ENCODE data around the gene MLC1.

Gene MLC1

DNA sequence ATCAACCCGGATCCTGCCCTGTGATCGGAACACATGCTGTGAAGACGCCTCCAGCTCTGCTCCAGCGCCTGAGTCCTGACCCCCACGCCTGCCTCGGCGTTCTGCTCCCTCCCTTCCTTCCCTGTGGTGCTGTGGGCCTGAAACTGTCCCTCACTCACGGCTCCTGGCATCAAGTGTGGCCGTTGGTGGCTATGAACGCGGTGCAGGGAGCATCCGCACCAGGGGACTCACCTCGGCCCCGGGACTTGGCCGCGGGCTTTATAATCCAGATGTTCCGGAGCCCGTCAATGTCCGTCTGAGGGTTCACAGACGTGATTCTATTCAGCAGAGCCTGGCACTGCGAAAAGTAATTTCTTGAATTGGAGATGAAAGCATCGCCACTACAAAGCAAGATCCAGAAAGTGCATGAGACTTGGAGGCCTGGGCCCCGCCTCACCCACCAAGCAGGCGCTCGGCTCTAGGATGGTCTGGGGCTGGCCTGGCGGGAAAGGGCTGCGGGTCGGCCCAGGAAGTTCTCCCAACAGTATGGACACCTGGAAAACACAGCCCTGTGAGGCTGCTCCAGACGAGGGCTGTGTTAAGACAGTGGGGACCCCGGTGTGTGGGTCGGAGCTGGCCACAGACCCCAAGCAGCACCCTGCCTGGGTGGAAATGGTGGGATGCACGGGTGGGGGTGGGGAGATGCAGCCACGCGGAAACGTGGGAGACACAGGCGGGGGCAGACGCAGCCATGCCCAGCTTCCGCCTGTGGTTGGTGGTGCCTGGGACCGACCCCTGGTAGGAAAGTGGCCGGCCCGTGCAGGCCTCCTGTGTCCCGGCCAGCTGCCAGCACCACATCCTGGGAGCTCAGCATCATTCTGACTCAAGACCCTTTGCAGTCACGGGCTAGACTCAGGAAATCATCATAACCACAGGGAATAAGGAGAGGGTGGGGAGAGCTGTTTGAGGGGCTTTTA lies 50.8 kb downstream of the MLC1 start:
- H3K27ac ChIP-seq: no peak overlapping the region
- TF ChIP-seq, protein P1, sequence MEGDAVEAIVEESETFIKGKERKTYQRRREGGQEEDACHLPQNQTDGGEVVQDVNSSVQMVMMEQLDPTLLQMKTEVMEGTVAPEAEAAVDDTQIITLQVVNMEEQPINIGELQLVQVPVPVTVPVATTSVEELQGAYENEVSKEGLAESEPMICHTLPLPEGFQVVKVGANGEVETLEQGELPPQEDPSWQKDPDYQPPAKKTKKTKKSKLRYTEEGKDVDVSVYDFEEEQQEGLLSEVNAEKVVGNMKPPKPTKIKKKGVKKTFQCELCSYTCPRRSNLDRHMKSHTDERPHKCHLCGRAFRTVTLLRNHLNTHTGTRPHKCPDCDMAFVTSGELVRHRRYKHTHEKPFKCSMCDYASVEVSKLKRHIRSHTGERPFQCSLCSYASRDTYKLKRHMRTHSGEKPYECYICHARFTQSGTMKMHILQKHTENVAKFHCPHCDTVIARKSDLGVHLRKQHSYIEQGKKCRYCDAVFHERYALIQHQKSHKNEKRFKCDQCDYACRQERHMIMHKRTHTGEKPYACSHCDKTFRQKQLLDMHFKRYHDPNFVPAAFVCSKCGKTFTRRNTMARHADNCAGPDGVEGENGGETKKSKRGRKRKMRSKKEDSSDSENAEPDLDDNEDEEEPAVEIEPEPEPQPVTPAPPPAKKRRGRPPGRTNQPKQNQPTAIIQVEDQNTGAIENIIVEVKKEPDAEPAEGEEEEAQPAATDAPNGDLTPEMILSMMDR (IDR thresholded peaks at IDR 0.05; ENCODE audit: low read depth, low read length, missing control alignments): no peak
- peaks cover 4% of the 10 kb centered on the region for H3K27me3 ChIP-seq (replicated peaks)
- no peak overlapping the region for H3K4me3 ChIP-seq (ENCODE audit: low read depth, low read length)
- no peaks in the 10 kb centered on the region for H3K36me3 ChIP-seq (replicated peaks)
- DNase-seq: no peak
- in situ Hi-C loops (cut with HindIII; ENCODE audit: low pct_ligation_motif_present, low sequenced_read_pairs): no loop called here

DNA sequence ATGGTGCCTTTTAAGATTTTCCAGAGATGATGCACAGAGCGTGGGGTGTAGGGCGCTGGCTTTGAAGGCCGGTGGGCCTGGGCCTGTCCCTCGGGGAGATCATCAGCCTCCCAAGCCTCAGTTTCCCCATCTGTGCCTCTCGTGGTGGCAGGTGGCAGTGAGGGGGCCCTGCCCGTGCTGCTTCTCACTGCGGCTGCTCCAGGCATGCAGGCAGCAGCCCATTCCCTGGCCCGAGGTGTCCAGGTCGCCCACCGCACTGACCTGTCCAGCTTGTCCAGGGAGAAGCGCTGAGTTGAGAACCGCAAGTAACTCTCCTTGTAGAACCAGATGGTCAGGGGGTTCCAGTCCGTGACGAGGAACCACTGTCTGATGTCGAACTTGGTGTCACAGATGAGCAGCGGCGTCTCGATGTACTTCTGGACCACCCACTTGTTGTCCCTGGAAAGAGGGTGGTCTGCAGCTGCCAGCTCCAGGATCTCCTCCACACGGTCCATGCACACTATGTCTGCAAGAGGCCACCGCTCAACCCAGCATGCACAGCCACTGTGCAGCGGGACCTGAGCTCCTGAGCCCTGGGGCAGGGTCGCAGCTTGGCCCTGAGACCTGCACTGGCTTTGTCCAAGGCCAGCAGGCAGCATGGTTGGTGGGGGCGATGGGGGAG lies 52.2 kb downstream of the MLC1 start:
- Histone ChIP-seq H3K27ac (no peak overlapping the region), H3K36me3 (replicated peaks) (no peaks in the 10 kb centered on the region), H3K27me3 (replicated peaks) (peaks cover 4% of the 10 kb centered on the region), H3K4me3 (ENCODE audit: low read depth, low read length) (no peak overlapping the region)
- TF ChIP-seq, protein P1 (IDR thresholded peaks at IDR 0.05; ENCODE audit: low read depth, low read length, missing control alignments): no peak
- no peak for DNase-seq
- in situ Hi-C loops (cut with HindIII; ENCODE audit: low pct_ligation_motif_present, low sequenced_read_pairs): no loop called here

DNA sequence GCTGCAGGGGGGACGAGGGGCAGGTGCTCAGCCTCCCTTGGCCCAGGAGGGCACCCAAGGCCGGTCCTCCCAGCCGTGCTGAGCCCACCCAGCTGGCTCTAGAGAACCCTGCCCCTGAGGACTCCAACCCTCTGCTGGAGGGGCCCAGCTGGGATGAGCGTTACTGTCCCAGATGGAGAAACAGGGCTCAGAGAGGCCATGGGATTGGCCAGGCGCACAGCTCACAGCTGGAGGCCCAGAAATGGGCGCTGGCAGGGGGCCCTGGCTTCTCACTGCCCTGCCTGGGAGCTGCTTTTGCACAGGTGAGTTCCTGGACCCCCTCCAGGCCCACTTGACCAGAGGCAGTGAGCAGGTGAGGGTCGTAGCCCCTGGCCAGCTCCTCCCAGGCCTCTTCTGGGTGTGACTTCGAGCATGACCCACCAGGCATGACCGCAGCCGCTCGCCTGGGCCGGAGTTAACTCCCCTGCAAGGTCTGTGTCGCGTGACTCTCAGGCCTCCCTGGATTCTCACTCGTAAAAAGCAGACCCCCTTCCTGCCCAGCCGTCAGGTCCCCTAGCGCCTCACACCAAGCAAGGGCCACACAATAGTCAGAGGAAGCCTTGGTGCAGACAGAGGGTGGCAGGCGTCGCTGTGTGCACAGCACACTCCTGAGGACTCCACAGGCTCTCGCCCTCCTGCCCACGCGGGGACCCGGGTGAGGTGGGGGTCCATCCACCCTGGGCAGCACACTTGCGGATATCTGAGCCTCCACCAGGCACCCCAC lies 52.9 kb downstream of the MLC1 start:
- Histone ChIP-seq H3K36me3 (replicated peaks) (no peaks in the 10 kb centered on the region), H3K4me3 (ENCODE audit: low read depth, low read length) (no peak overlapping the region), H3K27me3 (replicated peaks) (peaks cover 4% of the 10 kb centered on the region), H3K27ac (no peak overlapping the region)
- no peak for DNase-seq
- in situ Hi-C loops (cut with HindIII; ENCODE audit: low pct_ligation_motif_present, low sequenced_read_pairs): no loop called here
- TF ChIP-seq, protein P1 (IDR thresholded peaks at IDR 0.05; ENCODE audit: low read depth, low read length, missing control alignments): no peak

DNA sequence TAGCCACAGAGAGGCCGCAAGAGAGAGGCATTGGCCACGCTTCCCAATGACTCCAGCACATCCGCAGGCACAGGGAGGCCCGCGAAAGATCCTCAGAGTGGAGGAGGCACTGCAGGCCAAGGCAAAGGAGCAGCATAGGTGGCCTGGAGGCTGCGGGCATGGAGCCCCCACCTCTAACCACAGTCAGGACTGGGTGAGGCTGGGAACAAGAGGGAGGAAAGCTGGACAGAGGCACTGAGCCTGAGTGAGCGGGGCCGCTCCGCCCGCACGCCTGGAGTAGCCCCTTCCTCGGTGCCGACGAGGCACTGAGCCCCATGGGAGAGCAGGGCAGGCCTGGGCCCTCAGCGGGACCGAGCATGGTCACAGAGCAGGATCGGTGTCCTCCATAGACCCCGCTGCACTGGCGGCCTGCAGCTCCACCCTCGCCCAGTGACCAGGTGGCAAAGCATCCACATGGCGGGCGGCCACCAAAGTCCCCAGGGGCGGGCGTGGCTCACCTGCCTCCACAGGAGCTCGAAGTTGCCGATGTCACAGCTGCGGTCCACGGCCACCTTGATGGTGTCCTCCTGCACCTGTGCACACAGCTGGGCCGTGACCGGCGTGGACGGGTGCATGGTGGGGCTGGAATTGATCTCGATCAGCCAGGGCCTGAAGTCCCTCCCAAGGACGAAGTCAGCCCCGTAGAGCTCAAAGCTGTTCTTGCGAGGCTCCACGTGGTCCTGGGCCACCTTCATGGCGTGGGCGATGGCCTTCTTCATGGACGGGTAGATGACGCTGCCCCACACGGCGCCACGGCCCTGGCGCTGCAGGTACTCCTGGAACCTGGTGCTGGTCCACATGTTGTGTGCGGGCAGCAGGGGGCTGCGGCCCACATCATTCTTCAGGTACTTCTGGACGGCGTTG lies 53.8 kb downstream of the MLC1 start:
- Histone ChIP-seq H3K4me3 (ENCODE audit: low read depth, low read length) (no peak overlapping the region), H3K36me3 (replicated peaks) (no peaks in the 10 kb centered on the region), H3K27me3 (replicated peaks) (peaks cover 4% of the 10 kb centered on the region), H3K27ac (no peak overlapping the region)
- no peak for DNase-seq
- TF ChIP-seq, protein P1 (IDR thresholded peaks at IDR 0.05; ENCODE audit: low read depth, low read length, missing control alignments): no peak
- in situ Hi-C loops (cut with HindIII; ENCODE audit: low pct_ligation_motif_present, low sequenced_read_pairs): no loop called here
